AG04450 (cell line): ENCODE measurements around the gene FSTL4. TPM values are rescaled to one million over a fixed set of nuclear protein-coding genes. Genes with fewer than 3 reads are reported as not detected.

Source experiments
- CTCF ChIA-PET: fragments of 300-600, 350-600 bp; formaldehyde crosslinking; extraction: SDS; loops from one replicate; lab custom pipeline; 2022; ENCODE audit warnings: antibody characterized with exemption, inconsistent platforms; lab: Charles Lee
- POLR2A ChIA-PET: fragments of 350-600 bp; formaldehyde crosslinking; extraction: SDS; loops from one replicate; lab custom pipeline; 2021; ENCODE audit warnings: antibody characterized with exemption, inconsistent platforms; lab: Yijun Ruan, JAX
- DNase-seq: peaks from one replicate; pipeline ENCODE4 v3.0.0-alpha.2; 2011; ENCODE audit warnings: low read depth, low spot score
- H3K27ac ChIP-seq: one replicate; pipeline ENCODE4 v1.5.1; 2012; ENCODE audit warnings: low read depth, low read length, control low read depth
- H3K27me3 ChIP-seq: one replicate; pipeline ENCODE4 v1.6.0; 2012; ENCODE audit warnings: low read length; ENCODE audit not compliant: control insufficient read depth, insufficient read depth
- H3K4me3 ChIP-seq: 2 replicates; pipeline ENCODE4 v1.5.1; 2011; ENCODE audit warnings: mild to moderate bottlenecking, low read depth, low read length, control low read depth
- H3K9me3 ChIP-seq: 2 replicates; pipeline ENCODE4 v1.5.1; 2012; ENCODE audit warnings: low read length; ENCODE audit not compliant: control insufficient read depth, insufficient read depth
- polyA plus RNA-seq: library from polyadenylated mRNA; depleted of rRNA; stranded (reverse); fragments of >200 nt; gene quantifications from 2 replicates; pipeline ENCODE4 v1.2.3, GENCODE V29; 2011
- TF ChIP-seq, protein P1 (sequence below): IDR thresholded peaks from 2 replicates; pipeline ENCODE4 v1.5.1; 2011; ENCODE audit warnings: low read depth, low read length, control low read depth, inconsistent platforms

FSTL4 gene
- polyA plus RNA-seq, 1 experiment, result 0.11 TPM

DNA sequence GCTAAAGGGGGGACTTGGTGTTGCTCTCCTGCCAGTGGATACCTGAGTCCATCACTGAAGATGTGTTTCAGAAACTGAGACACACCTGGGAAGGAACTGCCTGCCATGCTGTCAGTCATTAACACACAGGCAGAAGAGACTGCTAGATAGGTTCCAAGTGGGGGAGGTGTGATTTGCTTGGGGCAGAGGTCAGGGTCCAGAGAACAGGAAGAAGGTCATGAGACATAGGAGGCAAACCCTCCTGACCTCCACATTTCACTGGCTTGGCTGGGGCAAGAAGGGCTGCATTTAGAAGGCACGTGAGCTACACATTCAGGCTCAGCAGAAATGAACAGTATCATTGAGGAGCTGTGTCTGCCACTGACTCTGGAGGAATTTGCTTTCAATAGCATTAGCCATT is 344.7 kb downstream of the FSTL4 start:
- Histone ChIP-seq H3K27me3 (peaks cover 38% of the 10 kb centered on the region), H3K9me3 (no peaks in the 10 kb centered on the region), H3K27ac (no peak overlapping the region), H3K4me3 (no peak overlapping the region)
- no peak for DNase-seq
- ChIA-PET POLR2A (no interaction called here), CTCF (no interaction called here)
- TF ChIP-seq, protein P1, sequence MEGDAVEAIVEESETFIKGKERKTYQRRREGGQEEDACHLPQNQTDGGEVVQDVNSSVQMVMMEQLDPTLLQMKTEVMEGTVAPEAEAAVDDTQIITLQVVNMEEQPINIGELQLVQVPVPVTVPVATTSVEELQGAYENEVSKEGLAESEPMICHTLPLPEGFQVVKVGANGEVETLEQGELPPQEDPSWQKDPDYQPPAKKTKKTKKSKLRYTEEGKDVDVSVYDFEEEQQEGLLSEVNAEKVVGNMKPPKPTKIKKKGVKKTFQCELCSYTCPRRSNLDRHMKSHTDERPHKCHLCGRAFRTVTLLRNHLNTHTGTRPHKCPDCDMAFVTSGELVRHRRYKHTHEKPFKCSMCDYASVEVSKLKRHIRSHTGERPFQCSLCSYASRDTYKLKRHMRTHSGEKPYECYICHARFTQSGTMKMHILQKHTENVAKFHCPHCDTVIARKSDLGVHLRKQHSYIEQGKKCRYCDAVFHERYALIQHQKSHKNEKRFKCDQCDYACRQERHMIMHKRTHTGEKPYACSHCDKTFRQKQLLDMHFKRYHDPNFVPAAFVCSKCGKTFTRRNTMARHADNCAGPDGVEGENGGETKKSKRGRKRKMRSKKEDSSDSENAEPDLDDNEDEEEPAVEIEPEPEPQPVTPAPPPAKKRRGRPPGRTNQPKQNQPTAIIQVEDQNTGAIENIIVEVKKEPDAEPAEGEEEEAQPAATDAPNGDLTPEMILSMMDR, result no peak

DNA sequence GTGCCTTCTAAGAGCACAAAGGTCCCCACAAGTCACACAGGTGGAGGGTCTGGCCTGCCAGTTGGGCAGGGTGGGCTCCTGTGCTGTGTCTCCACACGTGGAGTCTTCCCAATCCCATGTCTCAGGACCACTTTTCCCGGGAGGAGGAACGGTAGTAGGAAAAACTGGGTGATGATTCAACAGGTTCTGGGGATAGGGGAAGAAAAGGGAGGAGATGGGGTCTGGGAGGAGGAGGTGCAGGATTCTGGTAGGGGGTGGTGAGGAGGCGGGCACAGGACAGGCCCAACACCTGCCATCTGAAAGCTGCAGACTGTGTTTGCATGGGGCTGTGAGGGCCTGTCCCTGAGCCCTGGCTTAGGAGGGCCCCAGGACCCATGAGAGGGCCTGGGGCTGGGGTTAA is 345.4 kb downstream of the FSTL4 start:
- CTCF ChIA-PET, result no interaction called here

DNA sequence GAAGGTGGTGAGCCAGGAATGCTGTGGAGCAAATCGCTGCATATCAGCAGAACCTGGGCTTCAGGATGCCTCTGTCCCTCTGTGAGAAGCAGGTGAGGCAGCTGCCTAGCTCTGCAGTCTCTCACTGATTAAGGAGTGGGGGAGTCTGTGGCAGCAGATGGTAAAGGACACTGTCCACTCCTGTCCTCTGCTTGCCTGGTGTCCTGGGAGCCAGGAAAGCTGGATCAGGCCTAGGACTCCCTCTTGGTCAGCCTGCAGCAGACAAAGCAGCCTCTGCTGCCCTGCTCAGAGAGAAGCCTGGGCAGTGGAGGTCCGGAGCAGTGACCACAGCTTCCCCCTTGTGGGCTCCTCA is 345.8 kb downstream of the FSTL4 start:
- H3K9me3 ChIP-seq, result no peaks in the 10 kb centered on the region
- ChIA-PET POLR2A (no interaction called here), CTCF (interaction anchor here (1.0 kb wide), 1 partner anchor 157 kb away, joined by 4 read pairs; no protein-coding TSS in a partner anchor)
- H3K27me3 ChIP-seq, result peaks cover 38% of the 10 kb centered on the region
- DNase-seq, result no peak
- H3K27ac ChIP-seq, result no peak overlapping the region
- H3K4me3 ChIP-seq, result no peak overlapping the region
- TF ChIP-seq, protein P1, result no peak

More for the DNA sequence above, 345.4 kb downstream of the FSTL4 start:
- no peaks in the 10 kb centered on the region for H3K9me3 ChIP-seq
- no peak for DNase-seq
- H3K4me3 ChIP-seq, result no peak overlapping the region
- H3K27ac ChIP-seq, result no peak overlapping the region
- TF ChIP-seq, protein P1, result no peak
- POLR2A ChIA-PET, result no interaction called here
- H3K27me3 ChIP-seq, result peaks cover 40% of the 10 kb centered on the region

DNA sequence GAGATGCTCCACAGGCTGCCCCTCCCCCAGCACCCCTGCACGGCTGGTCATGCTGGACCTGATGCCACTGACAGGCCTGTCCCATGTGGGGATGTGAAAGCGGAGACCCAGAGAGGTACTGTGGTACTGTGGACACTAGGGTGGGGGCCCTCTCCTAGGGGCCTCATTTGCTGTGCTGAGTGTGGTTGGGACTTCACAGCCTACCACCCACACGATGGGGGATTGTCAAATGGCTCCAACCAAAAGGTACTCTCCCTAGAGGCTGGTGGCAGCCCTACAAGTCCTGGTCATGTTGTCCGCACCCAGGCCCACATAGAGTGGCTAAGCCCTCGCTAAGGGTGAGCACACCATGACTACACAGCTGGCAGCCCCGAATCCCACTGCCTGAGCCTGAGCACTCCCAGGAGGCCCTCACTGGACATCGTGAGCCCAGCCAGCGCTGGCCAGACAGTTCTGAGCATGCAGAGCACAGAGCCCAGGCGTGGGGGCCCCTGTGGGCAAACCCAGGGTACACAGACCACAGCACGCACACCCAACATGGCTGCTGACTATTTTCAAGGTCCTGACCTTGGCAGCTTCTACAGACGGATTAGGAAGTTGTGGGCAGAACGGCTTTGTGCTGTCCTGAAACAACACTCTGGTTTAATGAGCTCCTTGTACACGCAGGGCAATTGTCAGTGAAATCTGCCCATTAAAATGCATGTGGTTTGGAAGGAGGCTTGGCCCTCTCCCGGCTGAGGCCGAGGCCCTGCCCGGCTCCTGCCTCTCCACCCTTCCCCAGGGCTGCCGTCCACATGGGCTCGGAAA is 346.4 kb downstream of the FSTL4 start:
- peaks cover 38% of the 10 kb centered on the region for H3K27me3 ChIP-seq
- POLR2A ChIA-PET, result no interaction called here
- TF ChIP-seq, protein P1, result no peak
- CTCF ChIA-PET, result interaction anchor here (1.0 kb wide), 1 partner anchor 156 kb away, joined by 4 read pairs; no protein-coding TSS in a partner anchor
- H3K27ac ChIP-seq, result no peak overlapping the region
- H3K9me3 ChIP-seq, result no peaks in the 10 kb centered on the region
- no peak for DNase-seq
- H3K4me3 ChIP-seq, result no peak overlapping the region

DNA sequence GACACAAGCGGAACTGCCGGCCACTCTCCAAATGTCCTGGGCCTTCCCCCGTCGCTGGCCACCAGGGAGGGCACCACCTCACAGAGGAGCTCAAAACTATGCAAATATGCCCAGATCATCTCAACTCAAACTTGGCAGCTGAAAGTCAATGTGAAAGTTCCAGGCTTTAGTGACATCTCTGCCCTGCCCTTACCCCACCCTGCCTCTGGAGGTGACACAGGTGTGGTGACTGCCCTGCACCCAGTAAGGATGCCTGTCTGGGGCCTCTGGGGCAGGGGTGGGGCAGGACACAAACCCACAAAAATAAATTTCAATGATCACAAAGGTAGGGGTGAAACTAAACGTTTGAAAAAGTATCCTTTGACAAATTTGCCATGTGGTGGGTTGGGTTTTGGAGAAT is 347.1 kb downstream of the FSTL4 start:
- no peaks in the 10 kb centered on the region for H3K9me3 ChIP-seq
- DNase-seq, result no peak
- H3K27me3 ChIP-seq, result peaks cover 43% of the 10 kb centered on the region
- ChIA-PET CTCF (no interaction called here), POLR2A (no interaction called here)
- no peak overlapping the region for H3K27ac ChIP-seq
- TF ChIP-seq, protein P1, result no peak
- H3K4me3 ChIP-seq, result no peak overlapping the region
